ENCODE measurements around the gene ATOSB.

The ATOSB gene

DNA sequence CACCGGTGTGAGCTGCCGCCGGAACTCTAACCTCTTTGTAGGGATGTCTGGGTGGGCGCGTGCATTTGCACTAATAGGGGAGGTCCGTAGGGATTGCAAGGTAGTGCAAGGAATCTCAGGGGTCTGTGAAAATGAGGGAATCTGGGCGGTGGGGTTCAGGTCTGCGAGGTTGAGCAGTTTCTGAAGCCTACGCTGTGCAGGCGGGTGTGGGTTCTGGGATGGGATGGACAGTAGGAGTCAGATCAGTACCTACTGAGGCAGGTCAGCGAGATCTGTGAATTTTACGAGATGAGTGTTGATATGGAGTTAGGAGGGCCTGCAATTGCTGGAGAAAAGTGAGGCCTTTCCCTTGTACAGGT lies 856 bp upstream of the ATOSB start (continued):
- TF ChIP-seq, protein P1, sequence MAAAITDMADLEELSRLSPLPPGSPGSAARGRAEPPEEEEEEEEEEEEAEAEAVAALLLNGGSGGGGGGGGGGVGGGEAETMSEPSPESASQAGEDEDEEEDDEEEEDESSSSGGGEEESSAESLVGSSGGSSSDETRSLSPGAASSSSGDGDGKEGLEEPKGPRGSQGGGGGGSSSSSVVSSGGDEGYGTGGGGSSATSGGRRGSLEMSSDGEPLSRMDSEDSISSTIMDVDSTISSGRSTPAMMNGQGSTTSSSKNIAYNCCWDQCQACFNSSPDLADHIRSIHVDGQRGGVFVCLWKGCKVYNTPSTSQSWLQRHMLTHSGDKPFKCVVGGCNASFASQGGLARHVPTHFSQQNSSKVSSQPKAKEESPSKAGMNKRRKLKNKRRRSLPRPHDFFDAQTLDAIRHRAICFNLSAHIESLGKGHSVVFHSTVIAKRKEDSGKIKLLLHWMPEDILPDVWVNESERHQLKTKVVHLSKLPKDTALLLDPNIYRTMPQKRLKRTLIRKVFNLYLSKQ (tag by site-specific recombination; IDR thresholded peaks at IDR 0.05; ENCODE audit: borderline replicate concordance) = no peak
- TF ChIP-seq ZBTB17 (tag by site-specific recombination; IDR thresholded peaks at IDR 0.05) (peak; percentile 53), ZNF660 (tag by site-specific recombination; IDR thresholded peaks at IDR 0.05) (no peak), ZNF624 (tag by site-specific recombination; IDR thresholded peaks at IDR 0.05) (no peak), REPIN1 (tag by site-specific recombination; IDR thresholded peaks at IDR 0.05; ENCODE audit: low read depth) (no peak), SP7 (tag by site-specific recombination; IDR thresholded peaks at IDR 0.05) (0 out of 2 replicates have a peak, but pooled peaks have one; percentile 24), GFI1B (tag by site-specific recombination; IDR thresholded peaks at IDR 0.05) (no peak), ZNF335 (tag by site-specific recombination; conservative IDR thresholded peaks at IDR 0.05) (peak; percentile 84), ZNF791 (tag by site-specific recombination; IDR thresholded peaks at IDR 0.05) (no peak)
- TF ChIP-seq, protein P2, sequence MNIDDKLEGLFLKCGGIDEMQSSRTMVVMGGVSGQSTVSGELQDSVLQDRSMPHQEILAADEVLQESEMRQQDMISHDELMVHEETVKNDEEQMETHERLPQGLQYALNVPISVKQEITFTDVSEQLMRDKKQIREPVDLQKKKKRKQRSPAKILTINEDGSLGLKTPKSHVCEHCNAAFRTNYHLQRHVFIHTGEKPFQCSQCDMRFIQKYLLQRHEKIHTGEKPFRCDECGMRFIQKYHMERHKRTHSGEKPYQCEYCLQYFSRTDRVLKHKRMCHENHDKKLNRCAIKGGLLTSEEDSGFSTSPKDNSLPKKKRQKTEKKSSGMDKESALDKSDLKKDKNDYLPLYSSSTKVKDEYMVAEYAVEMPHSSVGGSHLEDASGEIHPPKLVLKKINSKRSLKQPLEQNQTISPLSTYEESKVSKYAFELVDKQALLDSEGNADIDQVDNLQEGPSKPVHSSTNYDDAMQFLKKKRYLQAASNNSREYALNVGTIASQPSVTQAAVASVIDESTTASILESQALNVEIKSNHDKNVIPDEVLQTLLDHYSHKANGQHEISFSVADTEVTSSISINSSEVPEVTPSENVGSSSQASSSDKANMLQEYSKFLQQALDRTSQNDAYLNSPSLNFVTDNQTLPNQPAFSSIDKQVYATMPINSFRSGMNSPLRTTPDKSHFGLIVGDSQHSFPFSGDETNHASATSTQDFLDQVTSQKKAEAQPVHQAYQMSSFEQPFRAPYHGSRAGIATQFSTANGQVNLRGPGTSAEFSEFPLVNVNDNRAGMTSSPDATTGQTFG (tag by site-specific recombination; IDR thresholded peaks at IDR 0.05; ENCODE audit: borderline replicate concordance) = no peak
- TF ChIP-seq, protein P3, sequence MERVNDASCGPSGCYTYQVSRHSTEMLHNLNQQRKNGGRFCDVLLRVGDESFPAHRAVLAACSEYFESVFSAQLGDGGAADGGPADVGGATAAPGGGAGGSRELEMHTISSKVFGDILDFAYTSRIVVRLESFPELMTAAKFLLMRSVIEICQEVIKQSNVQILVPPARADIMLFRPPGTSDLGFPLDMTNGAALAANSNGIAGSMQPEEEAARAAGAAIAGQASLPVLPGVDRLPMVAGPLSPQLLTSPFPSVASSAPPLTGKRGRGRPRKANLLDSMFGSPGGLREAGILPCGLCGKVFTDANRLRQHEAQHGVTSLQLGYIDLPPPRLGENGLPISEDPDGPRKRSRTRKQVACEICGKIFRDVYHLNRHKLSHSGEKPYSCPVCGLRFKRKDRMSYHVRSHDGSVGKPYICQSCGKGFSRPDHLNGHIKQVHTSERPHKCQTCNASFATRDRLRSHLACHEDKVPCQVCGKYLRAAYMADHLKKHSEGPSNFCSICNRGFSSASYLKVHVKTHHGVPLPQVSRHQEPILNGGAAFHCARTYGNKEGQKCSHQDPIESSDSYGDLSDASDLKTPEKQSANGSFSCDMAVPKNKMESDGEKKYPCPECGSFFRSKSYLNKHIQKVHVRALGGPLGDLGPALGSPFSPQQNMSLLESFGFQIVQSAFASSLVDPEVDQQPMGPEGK (tag by site-specific recombination; IDR thresholded peaks at IDR 0.05) = no peak

DNA sequence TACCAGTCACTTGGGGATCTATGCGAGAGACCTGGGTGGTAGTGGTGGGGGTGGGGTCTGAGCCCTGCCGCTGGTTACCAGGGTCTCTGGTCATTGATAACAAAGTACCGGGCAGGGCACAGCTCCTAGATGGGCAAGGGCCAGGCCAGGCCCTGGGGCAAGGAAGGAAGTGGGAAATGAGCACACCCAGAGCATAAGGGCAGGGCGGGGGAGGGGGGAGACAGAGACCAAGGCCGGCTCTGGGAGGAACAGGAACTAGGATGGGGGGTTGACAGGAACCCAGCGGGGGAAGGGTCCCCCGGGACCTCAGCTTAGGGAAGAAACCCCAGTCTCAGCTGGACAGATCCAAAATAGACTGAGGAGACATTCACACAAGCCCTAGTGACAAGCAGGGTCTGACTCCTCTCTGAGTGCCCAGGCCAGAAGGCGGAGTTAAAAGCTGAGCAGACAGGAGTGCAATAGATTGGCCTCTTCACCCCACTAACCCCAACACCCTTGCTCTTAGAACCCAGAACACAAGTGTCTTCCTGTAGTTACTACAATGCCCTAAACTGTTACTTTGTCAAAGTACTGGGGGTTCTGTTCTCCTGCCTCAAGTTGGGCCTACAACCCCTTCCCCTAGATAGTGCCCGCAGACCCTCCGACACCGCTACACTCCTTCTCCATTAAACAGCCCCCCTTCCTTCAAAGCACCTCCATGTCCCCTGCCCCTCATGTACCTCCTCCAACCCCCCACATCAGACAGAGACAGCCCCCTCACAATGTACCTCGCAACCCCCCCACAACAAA lies 628 bp downstream of the ATOSB start:
- H3K4me3 ChIP-seq (ENCODE audit: low read depth, low read length) = peak overlapping the region; percentile 48
- ChIA-PET CTCF (interaction anchor here (0.6 to 6.8 kb wide), 13 partner anchors 17 to 439 kb away, joined by 3 to 58 read pairs (median 5); partner anchors contain the start of genes PIGO and RUSC2), POLR2A (interaction anchor here (0.6 to 4.3 kb wide), 14 partner anchors 13 to 546 kb away, joined by 3 to 92 read pairs (median 6); partner anchors contain the start of genes FANCG, PIGO, STOML2 and UNC13B)
- H3K4me1 ChIP-seq (ENCODE audit: control insufficient read depth, insufficient read depth, low read length) = peaks cover 15% of the 10 kb centered on the region
- TF ChIP-seq ZNF140 (tag by site-specific recombination; IDR thresholded peaks at IDR 0.05) = no peak
- TF ChIP-seq, protein P3 (tag by site-specific recombination; IDR thresholded peaks at IDR 0.05) = 0 out of 2 replicates have a peak, but pooled peaks have one; percentile 1
- H3K9me3 ChIP-seq (ENCODE audit: control insufficient read depth, insufficient read depth, low read depth, low read length) = no peaks in the 10 kb centered on the region
- H3K27ac ChIP-seq (ENCODE audit: extremely low read depth, low read depth, low read length) = no peak overlapping the region; the same call in 1 of the 2 replicates
- no peaks in the 10 kb centered on the region for H3K36me3 ChIP-seq (ENCODE audit: control insufficient read depth in 2 of 2, insufficient read depth in 1 of 2, low read length in 2 of 2)
